Left colon (tissue), 2 donors: Measurements from ENCODE around the gene GYPA. TPM values are rescaled to one million over a fixed set of nuclear protein-coding genes. Genes with fewer than 3 reads are reported as not detected.
"Not testable (repeated sequence)": the region's sequence is repeated elsewhere in the genome, so short reads cannot be mapped to it uniquely, and the experiment has no call there.

Experiments
- ATAC-seq: fragments of 200-7000 bp; cut with Tn5 transposase; one replicate; pipeline ENCODE4 v1.9.1; 2020; ENCODE audit warnings: mild to moderate bottlenecking, moderate library complexity
- DNase-seq, 2 donors: peaks; one replicate each; pipeline ENCODE4 v3.0.0-alpha.2; 2020
- intact Hi-C, 2 donors: fragments of 100-400 bp; cut with DNase I in 1 of 2; cut with micrococcal nuclease in 1 of 2; formaldehyde crosslinking; loops; one replicate each; pipeline versions ENCODE4 v1.11.2 to v1.14.0; 2022; cut with DNase I, micrococcal nuclease
- long read RNA-seq: library from polyadenylated mRNA; unstranded; transcript quantifications from one replicate; pipeline ENCODE4 v2.0.0, GENCODE V29; 2021
- total RNA-seq, 2 donors: library from RNA; stranded (reverse); fragmentation: NEBNext Ultra II Directional; extraction: Animal tissue kit (Norgen Biotek cat#: 25700); gene quantifications; one replicate each; pipeline ENCODE4 v1.2.1, GENCODE V29; 2021
- donor health status: DM: no; HTN: no; CAD: no.
- donor health status: DM: yes; HTN: yes; CAD: no.

The GYPA gene
- total RNA-seq, result not detected
- long read RNA-seq, result 0 reads

DNA sequence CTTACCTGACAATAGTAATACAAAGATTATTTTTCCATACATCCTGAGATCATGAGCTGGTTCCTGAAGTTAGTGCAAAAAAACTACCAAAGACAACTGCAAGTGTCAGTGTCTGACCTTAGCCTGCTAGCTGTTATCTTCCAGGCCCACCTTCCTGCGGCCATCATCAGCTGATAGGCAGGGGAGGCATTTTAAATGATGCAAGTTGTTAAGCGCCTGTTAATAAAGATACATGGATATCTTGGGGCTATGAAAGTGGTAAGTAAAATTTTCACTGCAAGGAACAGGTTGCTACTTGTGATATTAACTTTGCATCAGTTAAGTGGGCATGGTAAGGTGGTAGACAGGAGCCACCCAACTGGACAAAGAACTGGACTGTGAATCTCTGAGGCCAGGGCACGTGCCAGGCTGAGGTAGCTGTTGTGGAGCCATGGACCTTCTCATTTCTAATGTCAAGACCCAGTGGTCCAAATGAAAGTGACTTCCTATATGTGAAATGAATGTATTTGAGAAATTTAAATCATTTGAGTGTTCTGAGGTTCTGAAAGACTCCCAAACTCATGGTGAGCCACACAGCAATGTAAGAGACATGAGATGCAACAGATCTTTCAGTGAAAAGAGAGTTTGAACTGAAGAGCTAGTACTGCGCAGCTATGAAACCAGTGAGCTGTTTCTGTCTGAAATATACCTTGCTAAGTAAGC, at the start of gene GYPA:
TSS of gene GYPA (minus strand) at position 125 of the 702 bp plus-strand sequence. CDS start at position 42, 83 bp downstream.
- ATAC-seq, DNase-seq, intact Hi-C loops: not testable (repeated sequence)

DNA sequence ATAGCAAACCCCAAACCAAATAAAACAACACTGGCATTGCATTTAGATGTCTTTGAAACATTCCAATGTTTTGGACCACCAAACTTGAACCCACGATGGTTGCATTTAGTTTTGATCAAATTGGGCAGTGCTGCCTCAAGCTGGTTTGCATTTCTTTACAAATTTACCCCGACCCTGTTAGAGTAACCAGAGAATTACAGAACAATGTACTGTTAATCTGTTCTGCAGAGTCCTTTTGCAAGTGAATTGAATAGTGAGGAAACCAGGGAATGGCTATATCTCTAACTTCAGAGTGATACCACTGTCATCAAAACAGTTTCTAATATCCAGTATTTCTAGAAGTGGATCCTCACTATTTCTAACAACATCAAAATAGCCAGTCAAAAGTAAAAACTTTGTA, 49.5 kb upstream of the GYPA start:
- ATAC-seq (no peak), DNase-seq (no peak)

DNA sequence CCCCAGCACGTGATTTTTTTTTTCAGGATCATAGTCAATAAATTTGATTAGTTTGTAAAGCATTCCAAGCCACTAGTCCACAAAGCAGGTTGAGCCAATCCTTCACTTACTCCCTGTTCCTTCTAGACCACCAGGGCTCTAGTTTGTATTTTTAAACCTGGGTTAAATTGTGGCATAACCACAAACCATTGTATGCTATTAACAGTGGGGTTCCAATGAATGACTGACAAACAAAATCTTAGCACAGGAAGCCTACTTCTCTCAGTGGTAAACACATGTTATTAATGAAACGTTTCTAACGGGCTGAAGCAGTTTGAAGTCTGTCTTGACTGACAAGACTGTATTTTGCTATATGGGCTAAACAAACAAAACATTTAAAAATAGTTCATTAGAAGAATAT, 48.6 kb upstream of the GYPA start:
- ATAC-seq (no peak), DNase-seq (no peak)
- intact Hi-C loops, result no loop called here

More for the DNA sequence above, 49.5 kb upstream of the GYPA start:
- intact Hi-C loops, result no loop called here

DNA sequence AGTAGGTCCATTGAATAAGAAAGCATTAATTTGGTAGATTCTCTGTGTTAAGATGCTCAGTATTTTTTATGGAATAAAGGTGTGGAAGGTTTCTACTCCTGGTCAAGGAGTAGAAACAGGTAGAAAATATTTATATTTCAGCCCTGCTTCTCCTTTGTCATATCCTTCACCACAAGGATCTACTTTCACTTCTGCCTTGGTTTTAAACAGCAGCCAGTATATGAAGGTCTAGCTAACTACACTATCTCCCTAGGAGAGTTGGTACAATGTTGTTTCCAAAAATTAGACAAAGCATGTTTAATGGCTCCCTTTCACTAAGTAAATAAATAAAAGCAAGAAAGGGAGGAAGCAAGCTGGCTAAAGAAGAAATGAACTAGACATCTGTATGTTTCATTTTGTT, 44.6 kb upstream of the GYPA start:
- intact Hi-C loops, result no loop called here
- DNase-seq (no peak), ATAC-seq (no peak)

DNA sequence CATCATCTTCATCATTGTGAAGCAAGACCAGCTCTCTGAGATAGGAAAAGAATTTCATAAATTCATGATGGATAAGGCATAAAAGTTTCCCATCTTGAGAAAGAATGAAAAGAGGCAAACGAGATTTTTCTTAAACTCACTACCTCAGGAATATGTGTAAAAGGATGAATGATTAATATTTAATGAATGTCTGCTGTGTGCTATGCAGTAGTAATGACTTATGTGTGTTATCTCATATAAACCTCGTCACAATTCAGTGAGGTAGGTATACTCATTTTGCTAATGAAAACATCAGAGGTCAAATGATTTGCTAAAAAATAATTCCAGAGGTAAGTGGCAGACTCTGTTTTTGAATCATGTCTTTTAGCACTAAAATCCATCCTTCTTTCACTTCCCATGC, 42.6 kb upstream of the GYPA start:
- no peak for DNase-seq
- intact Hi-C loops, result no loop called here
- ATAC-seq, result no peak

DNA sequence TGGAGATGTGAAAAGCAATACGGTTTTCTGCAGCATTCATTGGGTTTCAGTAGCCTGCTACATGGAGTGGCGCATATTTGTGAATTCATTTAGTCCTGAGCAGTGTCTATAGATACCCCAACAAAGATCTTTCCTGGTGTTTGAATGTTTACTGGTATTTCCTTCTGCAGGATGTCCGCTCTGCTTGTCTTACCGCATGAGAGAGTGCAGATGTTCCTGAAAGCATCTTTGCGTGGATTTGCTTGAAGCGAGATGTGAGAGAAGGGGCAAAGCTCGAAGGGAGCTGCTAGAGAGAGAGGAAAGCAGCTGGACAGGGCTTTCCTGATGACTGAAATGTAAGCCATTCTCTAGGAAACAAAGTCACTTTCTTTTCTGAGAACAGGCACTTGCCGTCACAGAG, 40.9 kb upstream of the GYPA start:
- intact Hi-C loops, result no loop called here
- DNase-seq (no peak), ATAC-seq (no peak)

DNA sequence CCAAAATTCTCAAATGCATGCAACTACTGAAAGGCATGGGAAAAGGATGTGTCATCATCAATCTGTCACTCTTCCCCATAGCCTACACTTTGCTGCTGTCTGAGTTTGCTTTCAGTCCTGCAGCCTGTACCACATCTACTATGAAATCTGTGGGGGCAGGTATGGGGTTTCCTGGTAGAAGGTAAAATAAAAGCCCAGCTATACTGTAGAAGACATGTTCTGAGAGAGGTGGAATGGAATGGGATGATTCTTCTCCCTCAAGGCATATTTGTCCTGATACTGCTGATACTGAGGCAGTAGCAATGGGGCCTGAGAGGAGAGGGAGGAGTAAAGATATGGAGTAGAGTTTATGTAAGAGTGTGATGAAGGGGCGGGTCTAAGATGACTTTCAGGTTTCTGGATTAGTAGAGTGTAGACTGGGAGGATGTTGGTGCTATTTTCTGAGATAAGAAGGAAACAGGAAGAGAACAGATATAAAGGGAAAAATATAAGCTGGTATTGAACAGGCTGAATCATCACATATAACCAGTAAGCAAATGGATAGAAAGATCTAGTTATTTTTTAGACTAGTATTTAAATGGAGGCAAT, 38.7 kb upstream of the GYPA start:
- no peak for ATAC-seq
- intact Hi-C loops, result loop anchor here in 1 of 2 donors (10.0 kb wide), 1 partner anchor 886 kb away; no protein-coding TSS in a partner anchor
- DNase-seq, result no peak

DNA sequence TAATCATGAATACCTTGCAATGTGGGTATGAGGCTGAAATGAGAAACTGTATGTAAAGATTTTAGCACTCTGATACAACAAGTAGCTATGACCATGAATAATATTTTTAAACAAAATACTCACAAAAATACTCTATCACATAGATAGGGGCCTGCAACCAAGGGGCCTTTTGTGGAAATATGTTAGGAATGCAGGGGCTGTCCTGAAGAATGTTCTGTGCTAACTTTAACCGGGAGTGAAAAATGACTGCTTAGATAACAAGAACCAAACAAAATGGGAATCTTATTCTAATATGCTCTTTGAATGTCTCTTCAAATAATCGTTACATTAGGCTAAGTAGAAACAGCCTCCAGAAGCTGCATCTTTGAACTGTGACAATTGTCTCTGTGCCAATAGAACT, 37.9 kb upstream of the GYPA start:
- intact Hi-C loops, result loop anchor here in 1 of 2 donors (10.0 kb wide), 1 partner anchor 886 kb away; no protein-coding TSS in a partner anchor
- ATAC-seq (no peak), DNase-seq (no peak)

DNA sequence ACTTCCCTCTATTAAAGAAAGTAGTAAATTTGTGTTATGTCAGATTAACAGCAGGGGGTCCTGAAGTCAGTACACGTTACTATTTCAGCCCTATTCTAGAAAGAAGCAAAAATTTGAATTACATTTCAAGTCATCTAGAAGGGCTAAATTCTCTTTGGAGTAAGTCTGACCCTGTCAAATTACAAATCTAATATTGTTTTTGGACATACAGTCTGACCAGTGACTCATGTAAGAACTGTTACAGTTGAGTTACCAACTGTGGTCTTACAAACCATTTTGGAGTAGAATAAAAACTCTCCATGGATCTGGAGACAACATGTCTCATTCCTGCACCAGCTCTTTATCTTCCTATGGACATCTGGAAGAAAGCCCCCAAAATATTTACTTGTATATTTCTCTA, 36.0 kb upstream of the GYPA start:
- intact Hi-C loops, result loop anchor here in 1 of 2 donors (10.0 kb wide), 1 partner anchor 888 kb away; no protein-coding TSS in a partner anchor
- DNase-seq (no peak), ATAC-seq (no peak)

DNA sequence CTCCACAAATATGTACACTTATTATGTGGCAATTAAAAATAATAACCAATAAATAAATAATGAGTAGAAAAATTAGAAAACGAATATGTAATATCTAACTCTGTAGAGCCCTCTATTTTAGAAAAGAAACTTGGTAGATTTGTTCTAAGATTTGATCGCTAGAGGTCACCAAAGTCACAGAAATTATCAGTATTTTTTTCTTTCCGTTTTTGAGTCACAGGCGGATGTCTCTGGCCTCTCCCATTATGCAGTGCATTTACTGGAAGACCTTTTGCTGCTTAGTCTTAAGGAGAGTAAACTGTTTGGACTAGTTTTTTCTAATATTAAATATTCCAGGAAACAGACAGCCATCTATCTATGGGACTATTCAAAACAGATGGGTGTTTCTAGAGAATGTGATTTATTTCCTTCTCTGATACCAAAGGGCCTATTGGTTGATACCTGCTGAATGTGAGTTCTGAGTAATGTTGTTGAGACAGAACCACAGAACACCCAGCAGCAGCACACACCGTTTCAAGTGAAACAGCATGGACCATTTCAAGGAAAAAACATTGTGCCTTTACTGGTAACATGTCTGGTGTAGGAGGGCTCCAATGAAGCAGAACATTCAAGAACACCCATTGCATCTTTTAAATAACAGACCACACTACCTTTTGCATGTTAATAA, 34.0 kb upstream of the GYPA start:
- intact Hi-C loops, result loop anchor here in 1 of 2 donors (10.0 kb wide), 1 partner anchor 890 kb away; no protein-coding TSS in a partner anchor
- ATAC-seq (peak; percentile 71), DNase-seq (no peak)

DNA sequence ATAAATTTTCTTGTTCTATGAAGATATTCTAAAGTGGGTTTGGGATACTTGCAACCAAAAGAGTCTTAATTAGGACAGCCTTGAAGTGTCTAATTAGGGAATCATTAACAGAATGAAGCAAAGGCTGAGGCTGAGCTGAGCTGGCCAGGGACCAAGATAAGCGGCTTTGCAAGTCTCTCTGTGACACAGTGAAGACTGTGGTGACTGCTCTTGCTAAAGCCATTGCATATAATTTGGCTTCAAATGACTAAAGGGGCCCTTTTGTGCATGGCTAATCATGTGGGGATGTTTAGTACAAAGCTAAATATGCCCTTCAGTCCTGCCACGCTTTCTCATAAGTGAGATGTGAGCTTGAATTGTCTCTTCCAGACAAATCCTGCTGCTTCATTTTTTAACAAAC, 31.2 kb upstream of the GYPA start:
- DNase-seq (no peak), ATAC-seq (no peak)
- intact Hi-C loops, result loop anchor here in 1 of 2 donors (10.0 kb wide), 1 partner anchor 893 kb away; no protein-coding TSS in a partner anchor

DNA sequence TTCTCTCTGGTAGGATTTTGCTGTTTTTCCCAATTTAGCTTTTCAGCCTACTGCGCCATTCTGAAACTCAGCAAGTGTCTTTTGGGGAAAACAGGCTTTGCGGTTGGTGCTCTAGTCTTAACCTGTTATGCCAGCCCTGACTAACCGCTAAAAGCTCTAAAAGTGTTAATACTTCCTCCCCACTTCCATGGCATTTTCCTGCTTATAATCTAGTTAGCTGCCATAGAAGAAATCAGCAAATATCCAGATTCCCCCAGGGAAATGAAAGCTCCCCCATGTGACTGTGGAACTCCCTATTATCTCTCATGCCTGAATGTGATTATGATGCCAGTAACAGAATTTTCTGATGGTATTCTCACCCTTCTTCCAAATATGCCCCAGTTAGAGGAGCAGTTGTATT, 28.7 kb upstream of the GYPA start:
- no peak for DNase-seq
- ATAC-seq, result no peak
- intact Hi-C loops, result no loop called here

DNA sequence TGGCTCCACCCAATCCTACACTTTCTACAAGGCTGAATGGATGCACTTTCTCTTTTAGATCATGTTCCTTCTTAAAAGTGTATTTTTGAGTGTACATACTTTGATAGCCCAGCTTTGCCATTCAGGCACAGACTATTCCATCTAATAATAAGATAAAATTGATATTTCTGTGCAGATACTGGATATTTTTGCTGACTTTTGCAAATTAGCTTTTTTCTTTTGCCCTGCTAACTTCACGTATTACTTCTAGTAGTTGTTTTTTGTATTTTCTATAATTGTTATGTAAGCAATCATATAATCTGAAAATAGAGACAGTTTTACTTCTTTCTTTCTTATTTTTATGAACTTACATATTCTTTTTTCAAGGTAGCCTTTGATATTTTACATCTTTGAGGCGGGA, 13.5 kb upstream of the GYPA start:
- intact Hi-C loops, result no loop called here
- ATAC-seq (no peak), DNase-seq (no peak)

DNA sequence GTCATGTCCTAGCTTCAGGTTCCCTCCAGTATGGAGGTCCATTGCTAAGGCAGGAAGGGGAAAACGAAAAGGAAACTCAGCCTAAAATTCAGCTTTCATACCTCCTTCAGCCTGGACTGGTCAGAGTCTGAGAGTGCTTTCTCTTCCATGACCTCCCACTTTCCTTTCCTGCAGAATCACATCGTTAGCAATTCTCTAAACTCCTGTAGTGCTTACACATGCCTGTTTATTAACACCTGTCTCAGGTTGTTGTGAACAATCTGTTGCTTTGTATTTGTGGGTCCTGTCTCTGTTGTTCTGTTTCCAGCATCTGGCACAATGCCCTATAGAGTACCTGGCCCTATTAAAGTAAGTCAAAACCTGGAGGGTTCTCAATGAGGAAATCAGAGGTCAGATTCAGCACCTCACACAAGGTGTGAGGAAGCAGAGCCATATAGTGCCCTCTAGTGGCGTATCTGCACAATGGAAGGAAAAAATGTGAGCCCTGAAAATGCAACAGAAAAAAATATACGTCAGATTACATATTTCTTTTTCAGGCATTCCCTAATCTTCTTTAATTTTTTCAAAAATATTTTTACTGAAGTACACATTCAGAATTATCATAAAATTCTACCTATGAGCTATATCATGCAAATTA, 2.3 kb upstream of the GYPA start:
- intact Hi-C loops, result not testable (repeated sequence)
- DNase-seq (peak in 1 of 2 donors; percentile 5), ATAC-seq (peak; percentile 46)

DNA sequence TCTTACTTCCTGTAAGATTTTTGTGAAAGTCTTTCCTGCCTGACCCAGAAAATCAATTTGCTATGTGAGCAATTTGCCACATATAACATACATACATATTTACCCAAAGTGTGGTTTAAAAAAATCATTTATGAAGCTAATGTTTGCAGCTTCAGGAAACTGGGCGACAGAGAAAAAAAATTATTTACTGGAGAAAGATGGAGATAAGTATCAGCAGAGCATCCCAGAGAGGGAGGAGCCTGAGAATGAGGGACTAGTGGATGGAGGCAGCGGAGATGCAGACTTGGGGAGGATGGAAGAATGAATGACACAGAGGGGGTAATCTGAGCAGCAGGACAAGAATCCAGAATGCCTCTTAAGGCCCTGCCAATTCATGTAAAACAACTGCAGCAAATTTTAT, 975 bp upstream of the GYPA start:
- ATAC-seq, result no peak
- DNase-seq, result no peak
- intact Hi-C loops, result no loop called here

DNA sequence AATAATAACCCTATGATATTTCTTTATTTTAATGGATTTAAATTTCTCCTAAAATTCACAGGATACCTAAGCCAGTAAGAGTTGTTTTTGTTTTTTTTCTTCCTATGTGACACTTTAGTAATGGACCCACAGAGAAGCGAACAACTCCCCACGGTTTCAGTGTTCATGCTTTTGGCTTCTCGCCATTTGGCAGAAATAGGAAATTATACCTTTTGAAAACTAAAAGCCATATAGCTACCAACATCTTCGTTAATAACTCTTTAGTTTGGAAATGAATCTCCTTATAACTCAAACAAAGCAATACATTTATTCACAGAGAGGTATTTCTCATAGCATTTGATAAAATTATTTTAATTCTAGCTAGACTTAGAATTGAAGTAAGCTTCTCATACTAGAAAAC, 527 bp downstream of the GYPA start:
- DNase-seq, intact Hi-C loops, ATAC-seq: not testable (repeated sequence)

DNA sequence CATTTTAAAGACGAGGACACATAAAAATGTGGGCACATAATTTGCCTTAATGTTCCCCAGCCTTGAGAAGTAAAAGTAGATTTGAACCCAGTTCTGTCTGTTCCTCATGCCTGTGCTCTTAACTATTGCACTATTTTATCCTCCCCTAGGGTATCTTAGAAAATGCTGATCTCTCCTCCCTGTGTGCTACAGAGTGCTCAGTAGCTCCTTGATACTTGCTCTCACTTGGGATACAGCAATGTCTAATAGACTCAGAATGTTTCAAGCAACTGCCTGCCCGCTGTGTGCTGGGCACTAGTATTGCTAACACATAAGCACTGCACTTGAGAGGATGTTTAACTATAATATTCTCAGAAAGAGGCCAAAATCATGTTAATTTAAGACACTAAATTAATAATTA, 971 bp downstream of the GYPA start:
- intact Hi-C loops, ATAC-seq, DNase-seq: not testable (repeated sequence)

DNA sequence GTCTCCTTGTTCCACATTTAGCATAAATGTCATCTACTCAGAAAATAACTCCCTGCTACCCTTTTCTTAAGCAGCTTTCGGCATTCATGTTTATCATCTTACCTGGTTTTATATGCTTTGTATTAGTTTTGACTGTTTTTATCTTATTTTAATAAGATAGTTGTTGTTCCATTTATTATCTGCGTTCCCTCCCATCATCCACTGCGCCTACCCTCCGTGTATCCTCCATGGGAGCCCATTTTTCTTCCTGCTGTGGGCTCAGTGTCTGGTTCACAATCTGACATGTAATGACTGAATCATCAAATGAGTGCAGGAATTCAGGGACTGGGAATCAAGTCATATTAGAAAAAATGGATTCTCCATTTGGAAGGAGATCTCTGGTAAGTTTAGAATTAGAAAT, 2.3 kb downstream of the GYPA start:
- intact Hi-C loops, result not testable (repeated sequence)

More for the DNA sequence above, 2.3 kb downstream of the GYPA start:
- DNase-seq, ATAC-seq: not testable (repeated sequence)
